Measurements from ENCODE around the gene RARRES2. TPM values are rescaled to one million over a fixed set of nuclear protein-coding genes. Genes with fewer than 3 reads are reported as not detected.

The RARRES2 gene
- polyA plus RNA-seq, 1 experiment: 6.7 TPM

DNA sequence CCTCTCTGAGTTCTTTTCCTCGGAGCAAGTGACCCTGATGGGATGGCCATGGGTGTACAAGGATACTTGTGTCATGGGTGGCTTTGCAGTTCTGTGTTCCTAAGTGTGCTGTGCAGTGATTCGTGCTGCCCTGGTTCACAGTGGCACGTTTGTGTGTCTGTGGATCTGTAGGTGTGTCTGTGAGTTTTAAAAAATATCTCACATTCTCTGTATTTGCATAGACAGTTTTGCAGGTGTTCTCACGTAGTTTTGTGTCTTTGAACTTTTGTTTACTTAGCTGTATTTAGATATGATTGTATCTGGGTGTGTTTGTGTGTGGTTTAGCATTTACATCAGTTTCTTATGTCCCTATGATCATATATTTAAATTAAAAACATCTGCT lies 41.4 kb upstream of the RARRES2 start:
- ChIA-PET CTCF (no interaction called here), POLR2A (no interaction called here)
- no peak for DNase-seq (ENCODE audit: low read depth, low spot score)

DNA sequence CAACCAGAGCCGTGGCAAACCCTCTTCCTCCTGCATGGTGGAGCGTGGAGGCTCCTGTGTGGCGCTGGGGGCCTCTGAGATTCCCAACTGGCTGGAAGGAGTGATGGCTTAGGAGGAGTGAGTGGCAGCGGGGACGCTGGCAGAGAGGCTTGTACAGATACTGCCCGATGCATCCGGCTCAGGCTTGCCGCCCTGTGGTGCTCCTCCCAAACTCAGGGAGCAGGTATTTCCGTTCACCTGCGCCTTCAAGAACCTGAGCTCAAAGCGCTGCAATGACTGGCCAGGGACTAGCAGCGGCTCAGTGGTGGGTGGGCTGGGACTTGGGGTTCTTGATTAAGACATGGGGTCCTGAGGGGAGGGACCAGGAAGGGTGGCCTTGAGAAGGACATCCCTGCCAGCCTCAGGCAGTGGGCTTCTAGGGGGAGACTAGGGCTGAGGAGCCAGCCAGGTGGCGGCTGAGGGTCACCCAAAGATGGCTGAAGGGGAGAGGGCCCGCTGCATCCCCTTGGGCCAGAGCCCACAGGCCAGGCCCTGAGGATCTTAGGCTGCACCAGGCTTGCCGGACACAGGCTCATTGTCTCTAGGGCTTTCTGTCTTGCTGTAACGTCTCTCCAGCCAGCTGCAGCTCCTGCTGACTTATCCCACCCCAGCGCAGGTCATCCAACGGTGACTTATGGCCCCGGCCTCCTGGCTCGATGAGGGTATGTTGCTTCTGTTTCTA lies 40.9 kb upstream of the RARRES2 start:
- no peaks in the 10 kb centered on the region for H3K27me3 ChIP-seq (ENCODE audit: control insufficient read depth, insufficient read depth, low read length)
- ChIA-PET POLR2A (no interaction called here), CTCF (no interaction called here)
- DNase-seq (ENCODE audit: low read depth, low spot score): no peak
- no peaks in the 10 kb centered on the region; the same call in 1 of the 2 replicates for H3K9me3 ChIP-seq (ENCODE audit: control insufficient read depth, insufficient read depth, low read length)
- H3K4me3 ChIP-seq (ENCODE audit: low read depth, low read length): no peak overlapping the region
- no peak for TF ChIP-seq CTCF (IDR thresholded peaks at IDR 0.05; ENCODE audit: low read depth, low read length)
- no peak overlapping the region for H3K27ac ChIP-seq (ENCODE audit: low read depth, low read length)

More for the DNA sequence above, 41.4 kb upstream of the RARRES2 start:
- no peak for TF ChIP-seq CTCF (IDR thresholded peaks at IDR 0.05; ENCODE audit: low read depth, low read length)
- Histone ChIP-seq H3K27me3 (ENCODE audit: control insufficient read depth, insufficient read depth, low read length) (no peaks in the 10 kb centered on the region), H3K9me3 (ENCODE audit: control insufficient read depth, insufficient read depth, low read length) (no peaks in the 10 kb centered on the region; the same call in 1 of the 2 replicates), H3K27ac (ENCODE audit: low read depth, low read length) (no peak overlapping the region), H3K4me3 (ENCODE audit: low read depth, low read length) (no peak overlapping the region)

- Histone ChIP-seq H3K4me3 (ENCODE audit: low read depth, low read length) (no peak overlapping the region), H3K9me3 (ENCODE audit: control insufficient read depth, insufficient read depth, low read length) (no peaks in the 10 kb centered on the region; the same call in 1 of the 2 replicates), H3K27me3 (ENCODE audit: control insufficient read depth, insufficient read depth, low read length) (no peaks in the 10 kb centered on the region), H3K27ac (ENCODE audit: low read depth, low read length) (no peak overlapping the region)
- DNase-seq (ENCODE audit: low read depth, low spot score): no peak
- no peak for TF ChIP-seq CTCF (IDR thresholded peaks at IDR 0.05; ENCODE audit: low read depth, low read length)
- POLR2A ChIA-PET: no interaction called here
- CTCF ChIA-PET: no interaction called here
Observed at GRCh38 chr7:150381785-150382122, 40.3 kb upstream of the RARRES2 start.

DNA sequence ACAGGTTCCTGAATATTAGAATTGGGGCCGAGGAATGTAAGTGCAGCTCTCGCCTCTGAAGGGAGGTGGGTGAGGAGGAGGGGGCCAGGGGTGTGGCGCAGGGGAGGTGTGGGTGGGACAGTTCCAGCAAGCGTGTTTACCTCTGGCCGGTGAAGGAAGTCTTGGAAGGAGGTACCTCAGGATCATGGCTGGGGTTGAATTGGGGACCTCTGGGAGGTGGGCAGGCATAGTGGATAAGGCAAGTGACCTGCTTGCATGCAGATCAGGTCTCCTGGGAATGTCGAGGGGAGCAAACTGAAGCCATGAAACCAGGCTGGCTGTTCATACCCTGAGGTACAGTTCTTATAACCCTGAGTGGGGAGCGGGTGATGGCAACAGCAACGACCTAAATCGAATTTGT lies 39.7 kb upstream of the RARRES2 start:
- ChIA-PET CTCF (interaction anchor here (1.3 kb wide), 1 partner anchor 25 kb away, joined by 3 read pairs; no protein-coding TSS in a partner anchor), POLR2A (interaction anchor here (0.8 kb wide), 1 partner anchor 13 kb away, joined by 3 read pairs; the partner anchor contains the start of gene REPIN1)

More for the DNA sequence above, 39.7 kb upstream of the RARRES2 start:
- Histone ChIP-seq H3K9me3 (ENCODE audit: control insufficient read depth, insufficient read depth, low read length) (no peaks in the 10 kb centered on the region; the same call in 1 of the 2 replicates), H3K27ac (ENCODE audit: low read depth, low read length) (no peak overlapping the region), H3K27me3 (ENCODE audit: control insufficient read depth, insufficient read depth, low read length) (no peaks in the 10 kb centered on the region), H3K4me3 (ENCODE audit: low read depth, low read length) (no peak overlapping the region)
- no peak for TF ChIP-seq CTCF (IDR thresholded peaks at IDR 0.05; ENCODE audit: low read depth, low read length)
- no peak for DNase-seq (ENCODE audit: low read depth, low spot score)
